GM12865 (cell line): ENCODE measurements around the gene CENPI.

Source experiments
- DNase-seq: peaks from one replicate; pipeline ENCODE4 v3.0.0; 2010; ENCODE audit warnings: low read depth
- H3K4me3 ChIP-seq: 2 replicates; pipeline ENCODE4 v1.5.1; 2011; ENCODE audit warnings: mild to moderate bottlenecking, low read depth, low read length, control low read depth
- CTCF ChIP-seq: IDR thresholded peaks from 2 replicates; pipeline ENCODE4 v1.5.1; 2011; ENCODE audit warnings: low read length, control low read depth, low read depth, inconsistent platforms; ENCODE audit not compliant: insufficient read depth; ENCODE audit errors: missing control alignments

The CENPI gene

GRCh38 chrX:101117701-101118100 is 19.7 kb downstream of the CENPI start:
- DNase-seq: no peak
- no peak for TF ChIP-seq CTCF
- H3K4me3 ChIP-seq: no peak overlapping the region

DNA sequence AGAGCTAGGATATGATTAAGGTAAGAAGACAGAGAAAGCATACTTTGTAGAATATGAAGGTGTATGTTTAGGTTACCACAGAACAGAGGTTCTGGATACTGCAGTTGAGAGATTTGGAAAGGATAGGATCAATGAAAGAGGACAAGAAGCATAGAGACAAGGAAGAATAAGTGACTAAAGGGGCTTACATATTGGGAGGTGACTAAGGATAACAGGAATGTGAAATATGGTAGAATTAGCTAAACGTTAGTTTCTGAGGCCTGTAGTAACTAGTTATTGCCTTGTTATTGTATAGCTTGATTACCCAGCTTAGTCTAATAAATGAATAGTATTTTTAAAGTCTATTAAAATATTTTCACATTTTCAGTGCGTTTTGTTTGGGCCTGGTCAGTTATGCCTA is 38.2 kb downstream of the CENPI start:
- no peak for DNase-seq
- no peak overlapping the region for H3K4me3 ChIP-seq
- TF ChIP-seq CTCF: no peak
